ENCODE results near the gene ACOT11. TPM values are rescaled to one million over a fixed set of nuclear protein-coding genes. Genes with fewer than 3 reads are reported as not detected.

Gene ACOT11
- total RNA-seq = 10 to 100 TPM; 17.5 to 20.9 TPM
- 1 to 10 TPM; 6.4 to 7.3 TPM for polyA plus RNA-seq
- long read RNA-seq, donor 1, partial matches to known transcripts = 8 of 28 reads
- long read RNA-seq, donor 1, other reads (novel, unspliced or antisense) = 19 of 28 reads
- long read RNA-seq, donor 2, partial matches to known transcripts = 1 of 7 reads
- long read RNA-seq, donor 2, other reads (novel, unspliced or antisense) = 5 of 7 reads

DNA sequence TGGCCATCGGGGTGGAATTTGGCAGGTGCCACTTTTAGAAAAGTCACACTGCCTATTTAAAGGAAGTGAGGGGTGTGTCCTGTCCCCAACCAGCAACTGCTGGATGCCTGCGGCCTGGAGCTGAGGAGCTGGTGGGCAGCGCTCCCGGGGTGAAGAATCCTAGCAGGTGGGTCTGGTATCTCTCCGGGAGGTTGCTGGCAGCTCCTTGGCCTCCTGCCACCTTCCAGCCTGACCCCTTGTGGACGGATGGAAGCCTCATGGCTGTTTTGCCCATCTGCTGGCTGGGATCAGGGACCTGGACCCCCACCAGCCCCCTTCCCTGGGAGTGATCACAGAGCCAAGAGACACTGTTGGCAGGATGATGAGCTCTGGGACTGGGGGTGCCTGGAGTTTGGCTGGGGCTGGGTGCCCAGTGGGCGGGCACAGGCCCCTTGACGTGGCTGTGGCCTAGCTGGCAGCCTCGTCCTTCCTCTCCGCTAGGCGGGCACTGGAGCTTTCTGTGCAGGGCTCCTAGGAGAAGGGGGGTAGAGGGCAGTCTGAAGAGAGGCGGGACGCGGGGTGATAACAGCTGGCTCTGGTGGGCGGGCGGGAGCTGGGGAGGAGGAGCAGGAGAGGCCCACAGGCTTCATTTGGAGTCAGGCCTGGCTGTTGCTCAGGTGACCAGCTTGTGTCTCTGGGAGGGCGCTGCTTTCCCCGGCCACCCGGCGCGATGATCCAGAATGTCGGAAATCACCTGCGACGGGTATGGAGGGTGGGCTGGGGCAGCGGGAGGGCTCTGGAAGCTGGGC lies at the start of gene ACOT11:
ACOT11 (plus strand) TSS at position 628 of the 788 bp plus-strand sequence; CDS start at position 710, 82 bp downstream.
- peak within 1 kb of the TSS; percentile 7 to 25 for H3K27ac ChIP-seq (ENCODE audit: low read depth in 1 of 2, low read length in 2 of 2)
- H3K36me3 ChIP-seq (ENCODE audit: control insufficient read depth in 1 of 2, insufficient read depth in 2 of 2, low read length in 1 of 2) = no peaks in the 10 kb centered on the region
- ATAC-seq (ENCODE audit: low FRiP score) = peak; percentile 92
- H3K4me1 ChIP-seq (ENCODE audit: control insufficient read depth in 1 of 2, insufficient read depth in 2 of 2, low read length in 2 of 2) = no peaks in the 10 kb centered on the region
- 3 to 6% methylated on average over 22 to 25 of the region's 25 CpGs for WGBS, 2 donors
- intact Hi-C loops (cut with DNase I) = loop anchor here (2.0 to 10.0 kb wide), 4 partner anchors 21 to 167 kb away; partner anchors contain the start of gene TTC4 (in 1 of the 2)
- H3K4me3 ChIP-seq (ENCODE audit: low read length in 2 of 2) = peak within 1 kb of the TSS; percentile 5 to 30
- no peaks in the 10 kb centered on the region for H3K9me3 ChIP-seq (ENCODE audit: control insufficient read depth, low read length)
- no peaks in the 10 kb centered on the region for H3K27me3 ChIP-seq (ENCODE audit: control insufficient read depth in 1 of 2, insufficient read depth in 2 of 2, low read length in 1 of 2)
- peak; percentile 93 to 94 for DNase-seq

DNA sequence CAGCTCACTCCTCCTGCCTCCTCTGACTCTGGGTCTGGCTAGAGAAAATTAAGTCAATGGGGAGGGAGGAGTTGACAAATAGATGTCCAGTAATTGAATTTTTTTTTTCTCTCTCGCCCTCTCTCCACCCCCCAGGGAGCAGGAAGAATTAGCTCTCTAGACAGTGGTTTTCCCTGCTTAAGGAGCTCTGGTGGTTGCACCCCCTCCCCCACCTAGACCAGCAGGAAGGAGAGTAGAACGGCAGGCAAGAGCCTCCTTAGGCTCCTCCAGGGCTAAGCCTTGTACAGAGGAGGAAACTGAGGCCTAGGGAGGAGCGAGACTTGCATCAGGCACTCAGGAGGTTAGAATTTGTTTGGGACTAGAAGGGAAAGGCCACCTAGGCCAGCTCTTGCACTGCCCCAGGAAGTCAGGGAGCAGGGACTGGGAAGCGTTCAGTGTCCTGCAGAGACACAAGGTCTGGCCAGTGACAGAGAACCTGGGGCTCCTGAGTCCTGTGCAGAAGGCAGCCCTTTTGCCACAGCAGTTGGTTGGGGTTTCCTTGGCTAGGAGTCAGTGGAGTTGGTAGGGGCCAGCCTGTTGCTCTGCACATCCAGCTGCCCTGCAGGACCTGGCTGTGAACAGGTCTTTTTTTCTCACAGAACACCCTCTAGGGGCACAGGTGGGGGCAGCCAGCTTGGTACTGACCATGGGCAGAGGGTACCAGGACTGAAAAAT lies 49.5 kb upstream of the ACOT11 start:
- DNase-seq = no peak
- Histone ChIP-seq H3K36me3 (ENCODE audit: control insufficient read depth in 1 of 2, insufficient read depth in 2 of 2, low read length in 1 of 2) (no peaks in the 10 kb centered on the region), H3K4me1 (ENCODE audit: control insufficient read depth in 1 of 2, insufficient read depth in 2 of 2, low read length in 2 of 2) (no peaks in the 10 kb centered on the region), H3K27ac (ENCODE audit: low read depth in 1 of 2, low read length in 2 of 2) (no peak overlapping the region), H3K4me3 (ENCODE audit: low read length in 2 of 2) (no peak overlapping the region), H3K27me3 (ENCODE audit: control insufficient read depth in 1 of 2, insufficient read depth in 2 of 2, low read length in 1 of 2) (no peaks in the 10 kb centered on the region), H3K9me3 (ENCODE audit: control insufficient read depth, low read length) (no peaks in the 10 kb centered on the region)
- intact Hi-C loops (cut with DNase I) = loop anchor here (10.0 kb wide), 2 partner anchors 216 to 316 kb away; partner anchors contain the start of gene TTC4 (in 1 of the 2)
- WGBS, 2 donors = 86 to 87% methylated on average over 4 of the region's 4 CpGs
- no peak for ATAC-seq (ENCODE audit: low FRiP score)

DNA sequence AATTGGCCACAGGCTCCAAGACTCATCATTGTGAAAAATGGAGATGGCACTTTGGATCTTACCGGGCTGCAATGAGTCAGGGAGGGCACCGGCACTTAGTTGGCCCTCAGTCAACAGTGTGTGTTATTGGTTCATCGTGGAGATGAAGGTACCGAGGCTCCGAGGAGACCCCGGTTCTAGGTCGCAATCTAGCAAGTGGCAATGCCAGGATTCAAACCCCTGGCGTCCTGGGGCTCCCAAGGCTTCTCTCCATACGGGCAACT lies 49.0 kb upstream of the ACOT11 start:
- Histone ChIP-seq H3K4me1 (ENCODE audit: control insufficient read depth in 1 of 2, insufficient read depth in 2 of 2, low read length in 2 of 2) (no peaks in the 10 kb centered on the region), H3K4me3 (ENCODE audit: low read length in 2 of 2) (no peak overlapping the region), H3K27ac (ENCODE audit: low read depth in 1 of 2, low read length in 2 of 2) (no peak overlapping the region), H3K9me3 (ENCODE audit: control insufficient read depth, low read length) (no peaks in the 10 kb centered on the region), H3K27me3 (ENCODE audit: control insufficient read depth in 1 of 2, insufficient read depth in 2 of 2, low read length in 1 of 2) (no peaks in the 10 kb centered on the region), H3K36me3 (ENCODE audit: control insufficient read depth in 1 of 2, insufficient read depth in 2 of 2, low read length in 1 of 2) (no peaks in the 10 kb centered on the region)
- DNase-seq = no peak
- ATAC-seq (ENCODE audit: low FRiP score) = no peak
- 5 to 8% methylated on average over 9 of the region's 9 CpGs for WGBS, 2 donors
- intact Hi-C loops (cut with DNase I) = loop anchor here (10.0 kb wide), 2 partner anchors 216 to 316 kb away; partner anchors contain the start of gene TTC4 (in 1 of the 2)

DNA sequence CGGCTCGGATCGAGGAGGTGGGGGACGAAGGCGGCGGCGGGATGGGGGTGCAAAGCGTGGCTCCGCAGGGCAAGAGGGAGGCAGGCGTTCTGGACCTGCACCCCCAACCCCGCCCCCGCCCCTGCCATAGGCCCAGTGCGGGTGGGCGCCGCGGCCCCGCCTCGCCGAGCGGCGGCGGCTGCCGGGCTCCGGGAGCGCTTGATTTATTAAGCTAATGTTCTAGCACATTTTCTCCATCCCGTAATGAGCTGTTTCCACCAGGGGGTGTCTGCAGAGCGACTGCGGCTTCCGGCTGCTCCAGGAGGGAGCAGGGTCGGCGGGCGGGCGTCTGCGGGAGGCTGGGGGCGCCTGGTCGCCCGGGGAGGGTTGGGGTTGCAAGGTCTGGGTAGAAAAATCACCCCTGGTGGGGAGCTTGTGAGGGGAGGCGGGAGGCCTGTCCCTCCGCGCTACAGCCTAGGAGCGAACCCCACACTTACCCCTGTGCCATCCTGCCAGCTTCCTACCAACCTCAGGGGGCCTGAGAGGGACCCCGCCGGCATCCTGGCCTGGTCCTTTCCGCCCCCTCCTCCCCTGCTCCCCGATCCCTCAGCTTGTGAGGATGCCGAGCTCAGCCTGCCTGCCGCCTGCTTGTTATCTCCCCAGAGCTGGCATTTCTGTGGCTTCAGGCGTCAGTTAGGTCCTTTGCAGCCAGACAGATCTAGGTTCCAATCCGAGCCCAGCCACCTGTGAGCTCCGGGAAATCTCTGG lies 48.5 kb upstream of the ACOT11 start:
- Histone ChIP-seq H3K4me3 (ENCODE audit: low read length in 2 of 2) (peak overlapping the region in 1 of 2 donors; percentile 18), H3K9me3 (ENCODE audit: control insufficient read depth, low read length) (no peaks in the 10 kb centered on the region), H3K27me3 (ENCODE audit: control insufficient read depth in 1 of 2, insufficient read depth in 2 of 2, low read length in 1 of 2) (no peaks in the 10 kb centered on the region), H3K27ac (ENCODE audit: low read depth in 1 of 2, low read length in 2 of 2) (no peak overlapping the region), H3K4me1 (ENCODE audit: control insufficient read depth in 1 of 2, insufficient read depth in 2 of 2, low read length in 2 of 2) (no peaks in the 10 kb centered on the region), H3K36me3 (ENCODE audit: control insufficient read depth in 1 of 2, insufficient read depth in 2 of 2, low read length in 1 of 2) (no peaks in the 10 kb centered on the region)
- DNase-seq = no peak
- peak; percentile 66 for ATAC-seq (ENCODE audit: low FRiP score)
- WGBS, 2 donors = 1 to 2% methylated on average over 45 to 50 of the region's 50 CpGs
- intact Hi-C loops (cut with DNase I) = loop anchor here (10.0 kb wide), 2 partner anchors 215 to 315 kb away; partner anchors contain the start of gene TTC4 (in 1 of the 2)

DNA sequence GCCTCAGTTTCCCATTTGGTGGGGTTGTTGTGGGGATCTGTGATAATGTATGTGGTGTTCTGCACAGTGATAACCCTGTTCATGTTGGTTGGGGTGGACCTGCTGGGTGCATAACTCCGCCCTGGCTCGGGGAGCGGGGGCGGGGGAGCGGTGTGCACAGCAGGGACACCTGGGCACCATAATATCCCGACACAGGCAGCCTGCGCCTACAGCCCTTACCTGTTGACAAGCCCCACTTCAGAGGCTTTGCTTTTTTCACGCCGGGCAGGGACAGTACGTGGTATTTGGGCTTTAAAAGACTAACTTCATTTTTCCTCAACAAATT lies 48.0 kb upstream of the ACOT11 start:
- WGBS, 2 donors = 49 to 53% methylated on average over 10 of the region's 10 CpGs
- Histone ChIP-seq H3K27me3 (ENCODE audit: control insufficient read depth in 1 of 2, insufficient read depth in 2 of 2, low read length in 1 of 2) (no peaks in the 10 kb centered on the region), H3K9me3 (ENCODE audit: control insufficient read depth, low read length) (no peaks in the 10 kb centered on the region), H3K4me3 (ENCODE audit: low read length in 2 of 2) (no peak overlapping the region), H3K4me1 (ENCODE audit: control insufficient read depth in 1 of 2, insufficient read depth in 2 of 2, low read length in 2 of 2) (no peaks in the 10 kb centered on the region), H3K36me3 (ENCODE audit: control insufficient read depth in 1 of 2, insufficient read depth in 2 of 2, low read length in 1 of 2) (no peaks in the 10 kb centered on the region), H3K27ac (ENCODE audit: low read depth in 1 of 2, low read length in 2 of 2) (no peak overlapping the region)
- intact Hi-C loops (cut with DNase I) = no loop called here
- DNase-seq (no peak), ATAC-seq (ENCODE audit: low FRiP score) (peak; percentile 56)

DNA sequence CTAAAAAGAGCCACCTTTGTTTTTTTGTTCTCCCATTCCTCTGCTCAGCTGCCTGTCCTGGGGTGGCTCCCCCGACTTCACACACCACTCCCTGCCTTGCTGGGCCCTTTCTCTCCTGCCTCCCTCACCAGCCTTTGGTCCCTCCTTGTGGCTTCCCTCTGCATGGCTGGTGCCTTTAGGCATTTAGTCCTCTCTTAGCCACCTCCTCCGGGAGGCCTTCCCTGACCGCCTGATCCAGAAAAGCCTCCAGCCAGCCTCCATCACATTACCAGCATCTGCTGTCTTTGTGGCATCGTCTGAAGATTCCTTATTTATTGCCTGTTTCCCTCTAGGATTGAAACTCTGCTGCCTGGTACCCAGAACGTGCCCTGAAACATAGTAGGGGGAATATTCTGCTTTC lies 46.2 kb upstream of the ACOT11 start:
- no peaks in the 10 kb centered on the region for H3K27me3 ChIP-seq (ENCODE audit: control insufficient read depth in 1 of 2, insufficient read depth in 2 of 2, low read length in 1 of 2)
- H3K4me3 ChIP-seq (ENCODE audit: low read length in 2 of 2) = no peak overlapping the region
- intact Hi-C loops (cut with DNase I) = no loop called here
- no peak for ATAC-seq (ENCODE audit: low FRiP score)
- H3K9me3 ChIP-seq (ENCODE audit: control insufficient read depth, low read length) = no peaks in the 10 kb centered on the region
- WGBS, 2 donors = 80 to 86% methylated on average over 5 of the region's 5 CpGs
- DNase-seq = no peak
- no peaks in the 10 kb centered on the region for H3K36me3 ChIP-seq (ENCODE audit: control insufficient read depth in 1 of 2, insufficient read depth in 2 of 2, low read length in 1 of 2)
- no peaks in the 10 kb centered on the region for H3K4me1 ChIP-seq (ENCODE audit: control insufficient read depth in 1 of 2, insufficient read depth in 2 of 2, low read length in 2 of 2)
- no peak overlapping the region for H3K27ac ChIP-seq (ENCODE audit: low read depth in 1 of 2, low read length in 2 of 2)

DNA sequence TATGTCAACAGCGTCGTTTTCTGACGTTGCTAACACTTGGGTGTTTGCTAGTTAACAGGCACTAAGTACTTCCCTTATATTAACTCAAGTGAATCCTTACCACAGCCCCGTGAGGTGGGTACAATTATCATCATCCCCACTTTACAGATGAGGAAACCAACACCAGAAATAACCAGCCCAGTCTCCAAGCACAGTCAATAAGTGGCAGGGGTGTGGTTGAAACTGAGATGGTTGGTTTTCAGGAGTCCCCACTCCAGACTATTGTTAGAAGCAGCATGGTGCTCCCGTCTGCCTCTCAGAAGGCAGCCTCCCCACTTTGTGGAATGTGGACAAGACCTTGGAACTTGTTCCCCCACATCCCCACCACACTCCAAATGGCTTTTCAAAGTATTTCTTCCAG lies 45.7 kb upstream of the ACOT11 start:
- no peaks in the 10 kb centered on the region for H3K9me3 ChIP-seq (ENCODE audit: control insufficient read depth, low read length)
- H3K4me1 ChIP-seq (ENCODE audit: control insufficient read depth in 1 of 2, insufficient read depth in 2 of 2, low read length in 2 of 2) = no peaks in the 10 kb centered on the region
- DNase-seq (no peak), ATAC-seq (ENCODE audit: low FRiP score) (no peak)
- H3K4me3 ChIP-seq (ENCODE audit: low read length in 2 of 2) = no peak overlapping the region
- WGBS, 2 donors = 80 to 83% methylated on average over 5 of the region's 5 CpGs
- H3K27me3 ChIP-seq (ENCODE audit: control insufficient read depth in 1 of 2, insufficient read depth in 2 of 2, low read length in 1 of 2) = no peaks in the 10 kb centered on the region
- no peaks in the 10 kb centered on the region for H3K36me3 ChIP-seq (ENCODE audit: control insufficient read depth in 1 of 2, insufficient read depth in 2 of 2, low read length in 1 of 2)
- no peak overlapping the region for H3K27ac ChIP-seq (ENCODE audit: low read depth in 1 of 2, low read length in 2 of 2)
- intact Hi-C loops (cut with DNase I) = no loop called here

DNA sequence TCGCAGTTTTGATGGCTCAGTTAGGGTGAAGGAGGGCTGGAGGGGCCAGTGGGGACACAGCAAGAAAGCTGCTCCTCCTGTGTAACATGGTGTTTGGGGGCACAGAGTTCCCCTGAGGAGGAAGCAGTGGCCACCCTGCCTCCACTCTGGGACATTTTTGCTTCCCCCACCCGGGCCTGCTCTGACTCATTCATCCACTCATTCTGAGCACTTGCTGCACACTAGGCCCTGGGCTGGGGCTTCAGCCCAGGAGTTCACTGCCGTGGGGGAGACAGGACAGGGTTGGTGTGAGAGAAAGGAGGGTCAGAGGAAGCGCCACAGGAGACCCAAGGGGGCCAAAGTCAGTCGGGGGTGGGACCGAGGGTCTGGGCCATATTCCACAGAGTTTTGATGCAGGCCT lies 41.4 kb upstream of the ACOT11 start:
- Histone ChIP-seq H3K36me3 (ENCODE audit: control insufficient read depth in 1 of 2, insufficient read depth in 2 of 2, low read length in 1 of 2) (no peaks in the 10 kb centered on the region), H3K4me1 (ENCODE audit: control insufficient read depth in 1 of 2, insufficient read depth in 2 of 2, low read length in 2 of 2) (no peaks in the 10 kb centered on the region), H3K27me3 (ENCODE audit: control insufficient read depth in 1 of 2, insufficient read depth in 2 of 2, low read length in 1 of 2) (no peaks in the 10 kb centered on the region), H3K9me3 (ENCODE audit: control insufficient read depth, low read length) (no peaks in the 10 kb centered on the region), H3K27ac (ENCODE audit: low read depth in 1 of 2, low read length in 2 of 2) (no peak overlapping the region), H3K4me3 (ENCODE audit: low read length in 2 of 2) (no peak overlapping the region)
- intact Hi-C loops (cut with DNase I) = no loop called here
- DNase-seq (no peak), ATAC-seq (ENCODE audit: low FRiP score) (no peak)
- WGBS, 2 donors = 76 to 77% methylated on average over 6 of the region's 6 CpGs

Data from aorta (tissue), 5 donors.